ENCODE measurements around the gene DOK7. TPM values are rescaled to one million over a fixed set of nuclear protein-coding genes. Genes with fewer than 3 reads are reported as not detected.
A peak's percentile ranks its signal among the peaks of the same experiment; 100 is the strongest.

DOK7 gene
- total RNA-seq, 2 experiments from 2014 or later = not detected

DNA sequence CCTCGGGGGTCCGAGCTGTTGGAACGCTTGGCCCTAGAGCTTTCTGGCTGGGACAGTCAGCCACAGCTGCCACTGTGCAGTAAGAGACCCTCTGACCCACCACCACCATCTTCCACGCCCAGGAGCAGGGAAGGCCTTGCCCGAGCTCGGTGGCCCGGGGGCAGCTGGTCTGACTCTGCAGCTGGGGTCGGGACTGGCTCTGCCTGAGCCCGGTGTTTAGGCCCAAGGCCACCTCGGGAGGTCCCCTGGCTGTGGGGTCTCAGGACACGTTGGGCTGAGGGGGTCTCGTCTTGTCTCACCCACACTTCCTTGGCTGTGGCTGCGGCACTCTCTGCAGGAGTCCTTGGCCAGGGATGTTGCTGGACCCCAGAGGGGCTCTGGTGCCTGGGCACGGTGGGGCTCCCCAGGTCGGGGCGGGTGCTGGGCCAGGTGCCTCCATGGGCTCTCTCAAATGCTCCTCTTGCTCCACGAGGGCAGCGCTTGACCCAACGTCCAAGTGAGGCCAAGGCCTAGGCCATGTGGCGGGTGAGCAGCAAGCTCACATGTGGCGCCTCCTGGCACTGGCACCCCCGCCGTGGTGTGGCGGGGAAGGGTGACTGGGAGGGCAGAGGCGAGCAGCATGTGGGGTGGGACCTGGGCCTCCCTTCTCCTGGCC lies 22.9 kb downstream of the DOK7 start:
- no peaks in the 10 kb centered on the region for H3K36me3 Mint-ChIP-seq (ENCODE audit: low read depth)
- H3K27ac Mint-ChIP-seq = no peak overlapping the region
- H3K4me1 Mint-ChIP-seq (ENCODE audit: low read depth) = peaks cover 3% of the 10 kb centered on the region
- H3K4me3 Mint-ChIP-seq = no peak overlapping the region
- no peaks in the 10 kb centered on the region for H3K9me3 Mint-ChIP-seq
- TF ChIP-seq CTCF (IDR thresholded peaks at IDR 0.05) = no peak
- POLR2A ChIA-PET = no interaction called here
- peaks cover 9% of the 10 kb centered on the region for H3K27me3 Mint-ChIP-seq
- no peak for ATAC-seq
- intact Hi-C loops (cut with micrococcal nuclease) = no loop called here
- CTCF ChIA-PET = no interaction called here
- no peak for DNase-seq

DNA sequence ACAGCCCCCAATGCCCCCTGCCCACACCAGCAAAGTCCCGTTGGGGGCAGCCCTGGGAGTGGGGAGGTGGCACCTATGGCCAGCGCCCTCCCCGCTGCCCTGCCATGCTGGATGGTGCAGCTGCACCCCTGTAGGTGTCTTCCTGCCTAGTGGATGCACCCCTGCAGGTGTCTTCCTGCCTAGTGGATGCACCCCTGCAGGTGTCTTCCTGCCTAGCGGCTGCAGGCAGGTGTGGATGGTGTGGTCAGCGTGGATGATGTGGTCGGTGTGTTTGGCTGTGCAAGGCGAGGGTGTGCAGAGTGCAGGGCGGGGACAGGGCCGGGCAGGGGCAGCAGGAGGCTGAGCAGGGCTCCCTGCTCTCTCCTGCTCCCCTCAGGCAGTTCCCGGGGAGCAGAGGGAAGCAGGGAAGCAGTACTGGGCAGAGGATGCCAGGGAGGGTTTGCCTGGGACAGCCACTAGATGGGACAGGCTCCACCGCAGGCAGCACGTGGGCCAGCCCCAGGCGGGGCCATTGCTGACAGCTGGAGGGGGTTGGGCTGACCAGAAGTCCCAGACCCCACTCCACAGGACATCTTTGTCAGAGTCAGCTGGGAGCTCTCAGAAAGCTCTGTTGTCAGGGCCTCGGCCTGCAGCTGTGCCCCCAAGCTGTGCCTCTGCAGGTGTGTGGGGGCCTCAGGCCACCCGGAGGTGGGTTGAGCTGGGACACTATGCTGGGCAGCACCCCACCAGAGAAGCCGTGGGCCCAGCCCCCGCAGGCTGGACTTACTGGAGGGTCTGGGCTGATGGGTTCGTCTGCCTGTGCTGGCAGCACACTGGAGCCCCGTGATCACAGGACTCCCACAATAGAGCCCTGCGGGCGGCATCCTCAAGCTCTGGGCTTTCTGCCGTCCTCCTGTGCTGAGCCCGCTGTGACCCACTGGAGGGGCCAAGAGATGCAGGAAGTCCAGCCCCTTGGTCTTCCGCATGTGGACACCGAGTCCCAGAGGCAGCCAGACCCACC lies 23.7 kb downstream of the DOK7 start:
- ATAC-seq (no peak), DNase-seq (no peak)
- Mint-ChIP-seq H3K4me1 (ENCODE audit: low read depth) (peaks cover 3% of the 10 kb centered on the region), H3K27ac (no peak overlapping the region), H3K4me3 (no peak overlapping the region), H3K9me3 (no peaks in the 10 kb centered on the region), H3K36me3 (ENCODE audit: low read depth) (no peaks in the 10 kb centered on the region), H3K27me3 (peaks cover 13% of the 10 kb centered on the region)
- intact Hi-C loops (cut with micrococcal nuclease) = no loop called here
- no peak for TF ChIP-seq CTCF (IDR thresholded peaks at IDR 0.05)
- POLR2A ChIA-PET = no interaction called here
- CTCF ChIA-PET = no interaction called here

GRCh38 chr4:3487861-3488260 lies 24.8 kb downstream of the DOK7 start:
- TF ChIP-seq CTCF (IDR thresholded peaks at IDR 0.05) = no peak
- Mint-ChIP-seq H3K27me3 (peaks cover 19% of the 10 kb centered on the region), H3K4me3 (no peak overlapping the region), H3K4me1 (ENCODE audit: low read depth) (peaks cover 3% of the 10 kb centered on the region), H3K9me3 (no peaks in the 10 kb centered on the region), H3K27ac (no peak overlapping the region), H3K36me3 (ENCODE audit: low read depth) (no peaks in the 10 kb centered on the region)
- ChIA-PET CTCF (no interaction called here), POLR2A (no interaction called here)
- ATAC-seq (no peak), DNase-seq (no peak)
- intact Hi-C loops (cut with micrococcal nuclease) = no loop called here

GRCh38 chr4:3488820-3489219 lies 25.7 kb downstream of the DOK7 start:
- Mint-ChIP-seq H3K27me3 (peaks cover 19% of the 10 kb centered on the region), H3K27ac (no peak overlapping the region), H3K4me3 (no peak overlapping the region), H3K4me1 (ENCODE audit: low read depth) (peaks cover 3% of the 10 kb centered on the region), H3K9me3 (no peaks in the 10 kb centered on the region), H3K36me3 (ENCODE audit: low read depth) (no peaks in the 10 kb centered on the region)
- intact Hi-C loops (cut with micrococcal nuclease) = no loop called here
- ATAC-seq = no peak
- POLR2A ChIA-PET = no interaction called here
- TF ChIP-seq CTCF (IDR thresholded peaks at IDR 0.05) = no peak
- no peak for DNase-seq
- CTCF ChIA-PET = no interaction called here

DNA sequence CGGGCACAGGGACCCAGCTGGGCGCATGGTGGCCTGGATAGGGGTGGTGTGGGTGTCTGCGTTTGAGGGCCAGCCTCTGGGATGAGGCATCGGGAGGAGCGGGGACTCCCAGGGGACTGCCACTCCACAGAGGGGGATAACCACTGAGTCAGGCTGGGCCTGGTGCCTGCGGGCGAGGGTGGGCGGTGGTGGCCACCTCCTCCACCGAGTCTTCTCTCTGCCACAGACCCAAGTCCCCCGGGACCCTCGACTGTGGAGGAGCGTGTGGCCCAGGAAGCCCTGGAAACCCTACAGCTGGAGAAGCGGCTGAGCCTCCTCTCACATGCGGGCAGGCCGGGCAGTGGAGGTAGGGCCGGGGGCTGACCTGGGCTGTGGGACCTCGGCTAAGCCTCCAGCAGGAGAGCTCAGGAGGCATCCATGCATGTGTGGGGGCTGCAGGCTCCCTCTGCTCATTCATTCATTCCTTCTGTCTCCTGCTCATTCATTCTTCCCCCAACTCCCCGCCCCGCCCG lies 26.4 kb downstream of the DOK7 start:
- ChIA-PET CTCF (interaction anchor here (1.0 kb wide), 1 partner anchor 9 kb away, joined by 4 read pairs; no protein-coding TSS in a partner anchor), POLR2A (no interaction called here)
- DNase-seq (peak; percentile 56), ATAC-seq (peak; percentile 43)
- no peak overlapping the region for H3K27ac Mint-ChIP-seq
- intact Hi-C loops (cut with micrococcal nuclease) = no loop called here
- H3K36me3 Mint-ChIP-seq (ENCODE audit: low read depth) = no peaks in the 10 kb centered on the region
- TF ChIP-seq CTCF (IDR thresholded peaks at IDR 0.05) = no peak
- H3K4me1 Mint-ChIP-seq (ENCODE audit: low read depth) = peaks cover 3% of the 10 kb centered on the region
- no peak overlapping the region for H3K4me3 Mint-ChIP-seq
- no peaks in the 10 kb centered on the region for H3K9me3 Mint-ChIP-seq
- H3K27me3 Mint-ChIP-seq = peaks cover 19% of the 10 kb centered on the region
